GM23248 (cell line): ENCODE data around the gene CEP78. TPM values are rescaled to one million over a fixed set of nuclear protein-coding genes. Genes with fewer than 3 reads are reported as not detected.

Source experiments
- DNase-seq: peaks from one replicate; pipeline ENCODE4 v3.0.0-alpha.2; 2015
- H2AFZ ChIP-seq: fragments of 200-600 bp; sonication (generic); 2 replicates; pipeline ENCODE4 v1.6.1; 2016; ENCODE audit warnings: antibody characterized with exemption
- H3F3A ChIP-seq: fragments of 200-600 bp; sonication (generic); 2 replicates; pipeline ENCODE4 v1.6.1; 2016; ENCODE audit warnings: mild to moderate bottlenecking, antibody characterized with exemption, mixed run types; ENCODE audit not compliant: insufficient read depth
- H3K27ac ChIP-seq: fragments of 200-600 bp; sonication (generic); 2 replicates; pipeline ENCODE4 v1.5.1; 2016; ENCODE audit warnings: mild to moderate bottlenecking
- H3K27me3 ChIP-seq: fragments of 200-600 bp; sonication (generic); replicated peaks from 2 replicates; pipeline ENCODE4 v1.6.1; 2016; ENCODE audit warnings: mild to moderate bottlenecking; ENCODE audit not compliant: insufficient read depth
- H3K36me3 ChIP-seq: fragments of 200-600 bp; sonication (generic); 2 replicates; pipeline ENCODE4 v1.6.1; 2016; ENCODE audit warnings: low read depth, mild to moderate bottlenecking
- H3K4me1 ChIP-seq: fragments of 200-600 bp; sonication (generic); 2 replicates; pipeline ENCODE4 v1.6.1; 2016; ENCODE audit warnings: mild to moderate bottlenecking; ENCODE audit not compliant: insufficient read depth
- H3K4me2 ChIP-seq: fragments of 200-600 bp; sonication (generic); one replicate; pipeline ENCODE4 v1.6.1; 2016; ENCODE audit warnings: mild to moderate bottlenecking; ENCODE audit not compliant: unreplicated experiment
- H3K4me3 ChIP-seq: fragments of 200-600 bp; sonication (generic); 2 replicates; pipeline ENCODE4 v1.5.1; 2016; ENCODE audit warnings: mild to moderate bottlenecking
- H3K79me2 ChIP-seq: fragments of 200-600 bp; sonication (generic); 2 replicates; pipeline ENCODE4 v1.6.1; 2016; ENCODE audit warnings: mild to moderate bottlenecking; ENCODE audit not compliant: insufficient read depth
- H3K9ac ChIP-seq: fragments of 200-600 bp; sonication (generic); 2 replicates; pipeline ENCODE4 v1.6.1; 2016; ENCODE audit warnings: mild to moderate bottlenecking
- H3K9me2 ChIP-seq: fragments of 200-600 bp; sonication (generic); 2 replicates; pipeline ENCODE4 v1.6.1; 2016; ENCODE audit warnings: mixed run types, mild to moderate bottlenecking, moderate library complexity; ENCODE audit not compliant: insufficient read depth
- H3K9me3 ChIP-seq: fragments of 200-600 bp; sonication (generic); one replicate; pipeline ENCODE4 v1.6.1; 2017; ENCODE audit warnings: low read depth
- H4K20me1 ChIP-seq: fragments of 200-600 bp; sonication (generic); 2 replicates; pipeline ENCODE4 v1.6.0; 2016; ENCODE audit not compliant: insufficient read depth
- EZH2 ChIP-seq: fragments of 200-600 bp; sonication (generic); IDR thresholded peaks from 2 replicates; pipeline ENCODE4 v1.6.1; 2018; ENCODE audit warnings: antibody characterized with exemption, mild to moderate bottlenecking; ENCODE audit not compliant: insufficient read depth, poor library complexity, severe bottlenecking
- EZH2phosphoT487 ChIP-seq: fragments of 200-600 bp; sonication (generic); IDR thresholded peaks from 2 replicates; pipeline ENCODE4 v1.6.1; 2018; ENCODE audit warnings: antibody characterized with exemption, moderate library complexity, mild to moderate bottlenecking, low read depth; ENCODE audit not compliant: insufficient read depth
- WGBS, 2 experiments: methylation state at CpG; one replicate each; pipeline ENCODE4 v1.1.6; 2015 to 2017; ENCODE audit warnings: low lambda C conversion rate in 2 of 2, low coverage in 1 of 2; ENCODE audit errors: missing lambda C conversion rate in 2 of 2; 5-methylcytosine and 5-hydroxymethylcytosine counted together
- in situ Hi-C: fragments of 300-500 bp; cut with MboI; formaldehyde crosslinking; loops from 2 replicates; pipeline ENCODE4 v1.15.0; 2020
- polyA plus RNA-seq: library from polyadenylated mRNA; unstranded; fragments of >200 nt; fragmentation: Nextera tagmentation; extraction: Ambion mirVana; gene quantifications from 2 replicates; pipeline ENCODE4 v1.2.1, GENCODE V29; 2016
- total RNA-seq: library from RNA; depleted of rRNA; stranded (reverse); fragments of >200 nt; shearing (Covaris generic); gene quantifications from 2 replicates; pipeline ENCODE4 v1.2.3, GENCODE V29; 2014

Gene CEP78
- total and polyA plus RNA-seq, 2 experiments from 2014 or later, result 9.1 to 13.8 TPM

- H3K4me3 ChIP-seq, result no peak overlapping the region
- H2AFZ ChIP-seq, result no peak overlapping the region
- H3K9me3 ChIP-seq, result no peaks in the 10 kb centered on the region
- no peak overlapping the region for H3K4me2 ChIP-seq
- no peaks in the 10 kb centered on the region for H3K27me3 ChIP-seq
- peaks cover 47% of the 10 kb centered on the region for H3K36me3 ChIP-seq
- peaks cover 7% of the 10 kb centered on the region; the same call in 1 of the 2 replicates for H3K79me2 ChIP-seq
- 80 to 84% methylated on average over 6 of the region's 6 CpGs for WGBS, 2 experiments
- in situ Hi-C loops, result no loop called here
- TF ChIP-seq EZH2 (no peak), EZH2phosphoT487 (no peak)
- H3F3A ChIP-seq, result no peaks in the 10 kb centered on the region; the same call in 1 of the 2 replicates
- no peak for DNase-seq
- H3K9ac ChIP-seq, result no peak overlapping the region
- no peak overlapping the region for H3K27ac ChIP-seq
- 0 out of 2 replicates have a peak, but pooled peaks cover 4% of the 10 kb centered on the region for H4K20me1 ChIP-seq
- H3K9me2 ChIP-seq, result no peaks in the 10 kb centered on the region
- H3K4me1 ChIP-seq, result 0 out of 2 replicates have a peak, but pooled peaks cover 6% of the 10 kb centered on the region
Observed at GRCh38 chr9:78319197-78320029, 83.5 kb downstream of the CEP78 start.

- TF ChIP-seq EZH2phosphoT487, result no peak
- in situ Hi-C loops, result no loop called here
- no peaks in the 10 kb centered on the region for H3K9me3 ChIP-seq
- H3K9ac ChIP-seq, result no peak overlapping the region
- DNase-seq, result no peak
- H2AFZ ChIP-seq, result no peak overlapping the region
- H3K27ac ChIP-seq, result no peak overlapping the region
- no peaks in the 10 kb centered on the region for H3K9me2 ChIP-seq
- 67 to 75% methylated on average over 3 to 4 of the region's 4 CpGs for WGBS, 2 experiments
- H3K4me3 ChIP-seq, result no peak overlapping the region
- H3F3A ChIP-seq, result no peaks in the 10 kb centered on the region; the same call in 1 of the 2 replicates
- H3K36me3 ChIP-seq, result peaks cover 47% of the 10 kb centered on the region
- H4K20me1 ChIP-seq, result 0 out of 2 replicates have a peak, but pooled peaks cover 4% of the 10 kb centered on the region
- H3K4me2 ChIP-seq, result no peak overlapping the region
- peaks cover 6% of the 10 kb centered on the region; the same call in 1 of the 2 replicates for H3K79me2 ChIP-seq
- no peaks in the 10 kb centered on the region for H3K4me1 ChIP-seq
- H3K27me3 ChIP-seq, result no peaks in the 10 kb centered on the region
Observed at GRCh38 chr9:78320030-78320693, 84.3 kb downstream of the CEP78 start.

GRCh38 chr9:78320875-78321496 is 85.1 kb downstream of the CEP78 start:
- Histone ChIP-seq H3F3A (no peaks in the 10 kb centered on the region; the same call in 1 of the 2 replicates), H3K27me3 (no peaks in the 10 kb centered on the region), H3K4me2 (no peak overlapping the region), H3K4me1 (no peaks in the 10 kb centered on the region), H3K4me3 (no peak overlapping the region), H3K9me2 (no peaks in the 10 kb centered on the region), H3K9ac (no peak overlapping the region), H3K79me2 (no peaks in the 10 kb centered on the region), H2AFZ (no peak overlapping the region), H3K9me3 (no peaks in the 10 kb centered on the region), H4K20me1 (0 out of 2 replicates have a peak, but pooled peaks cover 4% of the 10 kb centered on the region), H3K27ac (no peak overlapping the region), H3K36me3 (peaks cover 53% of the 10 kb centered on the region)
- TF ChIP-seq EZH2 (no peak), EZH2phosphoT487 (no peak)
- WGBS, 2 experiments, result 89 to 93% methylated on average over 4 of the region's 4 CpGs
- in situ Hi-C loops, result no loop called here
- no peak for DNase-seq

- TF ChIP-seq EZH2phosphoT487, result no peak
- no peak for TF ChIP-seq EZH2
- no peak overlapping the region for H3K4me2 ChIP-seq
- no peak overlapping the region for H3K27ac ChIP-seq
- no peak for DNase-seq
- H2AFZ ChIP-seq, result no peak overlapping the region
- peaks cover 52% of the 10 kb centered on the region for H3K36me3 ChIP-seq
- no peak overlapping the region for H3K4me3 ChIP-seq
- H3F3A ChIP-seq, result no peaks in the 10 kb centered on the region; the same call in 1 of the 2 replicates
- 84 to 90% methylated on average over 7 of the region's 7 CpGs for WGBS, 2 experiments
- H3K27me3 ChIP-seq, result no peaks in the 10 kb centered on the region
- no peak overlapping the region for H3K9ac ChIP-seq
- H3K4me1 ChIP-seq, result no peaks in the 10 kb centered on the region
- no peaks in the 10 kb centered on the region for H3K9me3 ChIP-seq
- H3K9me2 ChIP-seq, result no peaks in the 10 kb centered on the region
- no peaks in the 10 kb centered on the region for H3K79me2 ChIP-seq
- 0 out of 2 replicates have a peak, but pooled peaks cover 4% of the 10 kb centered on the region for H4K20me1 ChIP-seq
- in situ Hi-C loops, result no loop called here
Observed at GRCh38 chr9:78321505-78321904, 85.6 kb downstream of the CEP78 start.
